NT2/D1 (cell line): ENCODE measurements around the gene FEN1.

ENCODE experiments used
- SUZ12 ChIP-seq: IDR thresholded peaks from 2 replicates; pipeline ENCODE4 v1.6.1; 2011; ENCODE audit not compliant: insufficient read length, insufficient read depth; ENCODE audit errors: extremely low read depth
- YY1 ChIP-seq: IDR thresholded peaks from 2 replicates; pipeline ENCODE4 v1.6.1; 2011; ENCODE audit not compliant: insufficient read length, insufficient read depth
- ZNF274 ChIP-seq: IDR thresholded peaks from 2 replicates; pipeline ENCODE4 v1.6.1; 2011; ENCODE audit warnings: mild to moderate bottlenecking, low read depth, low read length

DNA sequence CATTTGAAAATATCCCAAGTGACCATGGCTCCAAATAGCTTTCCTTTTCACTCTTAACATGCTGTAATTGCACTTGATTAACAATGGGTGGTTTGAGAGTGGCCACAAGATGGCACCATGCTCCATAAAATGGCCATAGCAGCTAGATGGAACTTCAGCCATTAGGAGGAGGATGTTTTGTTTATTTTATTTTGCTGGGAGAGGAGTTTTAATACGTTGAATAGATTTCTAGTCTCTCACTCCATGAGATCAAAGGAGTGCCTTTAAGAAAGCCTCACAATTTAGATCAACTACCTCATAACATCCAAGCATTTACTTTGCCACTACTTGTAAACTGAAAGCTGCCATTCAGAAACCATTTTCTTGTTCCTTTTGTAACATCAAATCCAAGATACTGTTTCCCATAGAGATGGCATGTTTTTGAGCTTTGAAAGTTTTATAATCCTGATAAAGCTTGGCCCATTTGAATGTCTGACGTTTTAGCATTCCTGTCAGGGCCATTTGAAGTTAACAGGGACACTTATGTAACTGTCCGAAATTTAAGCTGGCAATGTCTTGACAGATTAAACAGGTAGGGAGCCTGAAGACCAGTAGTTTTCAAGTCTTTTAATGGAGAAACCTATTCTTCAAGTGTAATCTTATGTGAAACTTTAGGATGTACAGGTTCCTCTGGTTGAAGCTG, 4.7 kb downstream of the FEN1 start:
- no peak for TF ChIP-seq SUZ12
- no peak for TF ChIP-seq YY1
- no peak for TF ChIP-seq ZNF274
